ENCODE data around the gene LHB.
A peak's percentile ranks its signal among the peaks of the same experiment; 100 is the strongest.
"Not testable (repeated sequence)": the region's sequence is repeated elsewhere in the genome, so short reads cannot be mapped to it uniquely, and the experiment has no call there.

Gene LHB

DNA sequence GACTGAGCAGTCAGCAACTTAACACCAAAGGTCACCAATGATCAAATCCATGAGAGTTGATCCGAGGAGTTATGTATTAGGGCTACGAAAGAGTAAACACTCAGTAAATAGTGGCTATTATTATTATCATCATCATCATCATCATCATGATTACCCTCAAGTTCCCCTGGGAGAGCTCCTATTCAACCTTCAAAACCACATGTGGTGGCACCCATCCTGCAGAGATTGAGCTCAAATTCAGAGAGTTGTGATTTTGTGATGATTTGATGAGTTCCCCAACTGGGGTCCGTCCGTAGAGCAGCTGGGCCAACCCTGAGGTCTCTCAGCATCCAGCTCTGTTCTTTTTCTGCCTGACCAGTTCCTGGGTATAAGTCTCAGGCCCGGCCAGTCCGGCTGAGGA, 8.2 kb upstream of the LHB start:
- peaks cover 0 to 18% of the 10 kb centered on the region in 2 donors for H3K27me3 Mint-ChIP-seq
- H3K27ac Mint-ChIP-seq; H3K4me3 Mint-ChIP-seq; H3K36me3 Mint-ChIP-seq; H3K9me3 Mint-ChIP-seq; DNase-seq; ATAC-seq (replicated peaks): not testable (repeated sequence)
- peaks cover 11 to 13% of the 10 kb centered on the region in 2 donors for H3K4me1 Mint-ChIP-seq

DNA sequence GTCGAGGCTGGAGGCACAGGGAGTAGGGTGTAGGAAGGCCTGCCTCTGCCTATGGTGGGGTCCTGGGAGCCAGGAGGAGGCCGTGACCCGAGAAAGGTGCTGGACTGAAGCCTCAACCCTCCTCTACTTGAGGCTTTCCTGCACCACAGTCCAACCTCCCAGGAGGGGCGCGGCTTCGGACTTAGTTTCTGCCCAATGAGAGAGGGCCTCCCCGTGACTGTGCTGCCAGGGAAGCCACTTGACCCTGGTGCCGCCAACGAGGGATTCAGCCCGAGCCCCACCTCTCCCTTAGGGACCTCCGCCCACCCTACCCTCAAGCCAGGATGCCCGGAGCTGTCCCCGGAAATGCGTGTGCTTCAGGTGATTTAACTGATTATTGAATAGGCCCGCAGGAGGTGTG, 7.3 kb upstream of the LHB start, which contains the start of gene CGB3:
CGB3 (minus strand) TSS at position 101 of the 400 bp plus-strand sequence. CDS start 362 bp downstream, outside the sequence.
- not testable (repeated sequence) for H3K9me3 Mint-ChIP-seq; DNase-seq; H3K4me3 Mint-ChIP-seq; H3K27ac Mint-ChIP-seq; H3K36me3 Mint-ChIP-seq; ATAC-seq (replicated peaks)
- Mint-ChIP-seq H3K27me3 (peaks cover 2 to 19% of the 10 kb centered on the region in 2 donors), H3K4me1 (peaks cover 13 to 21% of the 10 kb centered on the region in 2 donors)

DNA sequence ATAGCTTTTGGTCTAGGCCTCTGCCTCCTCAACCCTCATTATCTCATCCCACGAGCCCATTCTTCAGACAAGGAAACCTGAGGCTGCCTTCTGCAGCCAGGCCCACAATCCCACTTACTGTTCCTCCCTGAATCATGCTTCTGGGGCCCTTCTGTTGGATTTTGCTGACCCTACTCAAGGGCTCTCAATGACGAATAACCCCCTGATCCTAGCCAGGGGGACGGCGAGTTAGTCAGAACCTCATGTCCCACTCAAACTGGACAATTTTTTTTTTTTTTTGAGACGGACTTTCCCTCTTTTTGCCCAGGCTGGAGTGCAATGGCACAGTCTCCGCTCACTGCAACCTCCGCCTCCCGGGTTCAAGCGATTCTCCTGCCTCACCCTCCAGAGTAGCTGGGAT, 5.2 kb upstream of the LHB start:
- Mint-ChIP-seq H3K36me3 (no peaks in the 10 kb centered on the region), H3K9me3 (no peaks in the 10 kb centered on the region), H3K27ac (no peak overlapping the region), H3K27me3 (peaks cover 5 to 23% of the 10 kb centered on the region in 2 donors), H3K4me3 (no peak overlapping the region), H3K4me1 (peaks cover 20 to 36% of the 10 kb centered on the region in 2 donors)
- DNase-seq (no peak), ATAC-seq (replicated peaks) (no peak)

- Mint-ChIP-seq H3K27ac (no peak overlapping the region), H3K9me3 (no peaks in the 10 kb centered on the region), H3K36me3 (peaks cover 4 to 6% of the 10 kb centered on the region in 2 donors), H3K27me3 (peaks cover 5 to 23% of the 10 kb centered on the region in 2 donors), H3K4me3 (no peak overlapping the region), H3K4me1 (peaks cover 20 to 41% of the 10 kb centered on the region in 2 donors)
- ATAC-seq (replicated peaks): no peak
- no peak for DNase-seq
These were observed 4.3 kb upstream of the LHB start for GRCh38 chr19:49020931-49021895.

GRCh38 chr19:49020342-49020741, 3.5 kb upstream of the LHB start:
- H3K27ac Mint-ChIP-seq: no peak overlapping the region

GRCh38 chr19:49019242-49019932, 2.5 kb upstream of the LHB start:
- Mint-ChIP-seq H3K4me3 (peak overlapping the region; percentile 81 to 86), H3K4me1 (peaks cover 20 to 41% of the 10 kb centered on the region in 2 donors), H3K27me3 (peaks cover 5 to 17% of the 10 kb centered on the region in 2 donors), H3K9me3 (no peaks in the 10 kb centered on the region), H3K27ac (peak overlapping the region; percentile 91), H3K36me3 (peaks cover 12 to 16% of the 10 kb centered on the region in 2 donors)
- DNase-seq (peak; percentile 48), ATAC-seq (replicated peaks) (peak; percentile 53 to 62)

More at GRCh38 chr19:49020342-49020741, 3.5 kb upstream of the LHB start:
- Mint-ChIP-seq H3K4me1 (peaks cover 20 to 41% of the 10 kb centered on the region in 2 donors), H3K9me3 (no peaks in the 10 kb centered on the region), H3K36me3 (peaks cover 12% of the 10 kb centered on the region in 2 donors), H3K27me3 (peaks cover 5 to 17% of the 10 kb centered on the region in 2 donors), H3K4me3 (no peak overlapping the region)
- DNase-seq (no peak), ATAC-seq (replicated peaks) (no peak)

- Mint-ChIP-seq H3K4me1 (peaks cover 20 to 41% of the 10 kb centered on the region in 2 donors), H3K27me3 (peaks cover 5 to 17% of the 10 kb centered on the region in 2 donors), H3K27ac (peak overlapping the region; percentile 91), H3K36me3 (peaks cover 18 to 22% of the 10 kb centered on the region in 2 donors), H3K4me3 (peak overlapping the region; percentile 81 to 86)
- not testable (repeated sequence) for DNase-seq, H3K9me3 Mint-ChIP-seq
- ATAC-seq (replicated peaks): peak in 1 of 2 donors; percentile 20
These were observed 1.7 kb upstream of the LHB start for GRCh38 chr19:49018388-49019241.

GRCh38 chr19:49017666-49018351, 918 bp upstream of the LHB start:
- peak overlapping the region; percentile 81 to 86 for H3K4me3 Mint-ChIP-seq
- peaks cover 22 to 23% of the 10 kb centered on the region in 2 donors for H3K36me3 Mint-ChIP-seq
- H3K27me3 Mint-ChIP-seq: peaks cover 5 to 17% of the 10 kb centered on the region in 2 donors
- H3K9me3 Mint-ChIP-seq: no peaks in the 10 kb centered on the region
- DNase-seq (peak; percentile 64), ATAC-seq (replicated peaks) (peak; percentile 79 to 81)
- peaks cover 20 to 41% of the 10 kb centered on the region in 2 donors for H3K4me1 Mint-ChIP-seq
- peak overlapping the region; percentile 57 for H3K27ac Mint-ChIP-seq

DNA sequence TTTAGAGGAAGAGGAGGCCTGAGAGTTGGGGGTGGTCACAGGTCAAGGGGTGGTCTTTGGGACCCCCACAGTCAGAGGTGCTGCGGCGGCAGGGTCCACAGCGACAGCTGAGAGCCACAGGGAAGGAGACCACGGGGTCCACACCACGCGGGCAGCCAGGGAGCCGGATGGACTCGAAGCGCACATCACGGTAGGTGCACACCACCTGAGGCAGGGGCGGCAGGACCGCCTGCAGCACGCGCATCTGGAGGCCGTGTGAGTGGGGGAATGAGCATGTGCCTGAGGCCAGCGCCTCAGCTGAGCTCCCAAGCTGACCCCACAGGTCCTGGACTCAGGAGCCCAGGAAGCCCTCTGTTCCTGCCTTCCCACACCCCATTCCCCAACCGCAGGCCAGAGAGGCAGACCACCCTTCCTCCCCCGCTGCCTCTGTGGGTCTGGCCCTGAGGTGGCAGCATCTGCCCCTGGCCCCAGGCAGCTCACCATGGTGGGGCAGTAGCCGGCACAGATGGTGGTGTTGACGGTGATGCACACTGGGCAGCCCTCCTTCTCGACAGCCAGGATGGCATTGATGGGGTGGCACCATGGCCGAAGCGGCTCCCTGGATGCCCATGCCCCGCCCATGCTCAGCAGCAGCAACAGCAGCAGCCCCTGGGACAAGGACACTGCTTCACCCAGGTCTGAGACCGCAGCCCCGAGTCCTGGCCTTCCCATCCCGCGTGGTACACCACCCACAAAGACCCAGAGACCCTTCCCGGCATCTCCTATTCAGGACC, 638 bp downstream of the LHB start:
- H3K27ac Mint-ChIP-seq: peak overlapping the region; percentile 32
- no peak for ATAC-seq (replicated peaks)
- peaks cover 17 to 40% of the 10 kb centered on the region in 2 donors for H3K4me1 Mint-ChIP-seq
- peaks cover 25 to 26% of the 10 kb centered on the region in 2 donors for H3K36me3 Mint-ChIP-seq
- peaks cover 5 to 17% of the 10 kb centered on the region in 2 donors for H3K27me3 Mint-ChIP-seq
- DNase-seq: no peak
- no peaks in the 10 kb centered on the region for H3K9me3 Mint-ChIP-seq
- no peak overlapping the region for H3K4me3 Mint-ChIP-seq

GRCh38 chr19:49014870-49015255, 2.0 kb downstream of the LHB start:
- Mint-ChIP-seq H3K36me3 (peaks cover 34 to 40% of the 10 kb centered on the region in 2 donors), H3K9me3 (no peaks in the 10 kb centered on the region), H3K4me3 (no peak overlapping the region), H3K4me1 (peaks cover 11 to 26% of the 10 kb centered on the region in 2 donors), H3K27ac (no peak overlapping the region), H3K27me3 (peaks cover 5 to 11% of the 10 kb centered on the region in 2 donors)
- DNase-seq: no peak
- no peak for ATAC-seq (replicated peaks)

DNA sequence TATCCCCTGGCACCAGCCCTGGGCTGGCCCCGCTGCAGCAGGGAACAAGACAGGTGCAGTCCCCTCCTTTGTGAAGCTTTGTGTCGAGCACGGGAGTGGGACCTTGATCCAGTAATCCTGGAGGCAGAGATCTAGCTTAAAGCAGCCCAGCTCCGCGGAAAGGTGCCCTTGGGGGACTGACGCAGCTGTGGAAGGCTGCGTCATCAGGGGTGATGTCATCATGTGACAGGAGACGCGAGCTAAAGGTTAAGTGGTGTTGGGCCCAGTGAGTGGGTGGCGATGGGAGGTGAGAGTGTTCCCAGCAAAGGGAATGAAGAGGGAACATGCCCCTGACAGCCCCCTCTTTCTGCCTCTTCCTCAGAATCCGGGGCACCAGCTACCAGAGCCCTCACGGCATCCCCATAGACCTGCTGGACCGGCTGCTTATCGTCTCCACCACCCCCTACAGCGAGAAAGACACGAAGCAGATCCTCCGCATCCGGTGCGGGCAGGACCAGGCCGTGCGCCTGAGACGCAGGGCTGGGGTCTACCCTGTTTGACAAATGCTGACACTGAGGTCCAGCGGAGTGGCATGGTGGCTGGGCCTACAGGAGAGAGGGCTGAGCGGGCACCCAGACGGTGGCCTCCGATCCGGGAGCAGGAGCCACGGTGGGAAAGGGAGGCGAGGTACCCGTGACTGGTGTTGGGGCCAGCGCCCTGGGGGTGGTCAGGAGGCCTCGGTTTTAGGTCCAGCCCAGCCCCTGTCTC, 2.6 kb downstream of the LHB start:
- H3K27ac Mint-ChIP-seq: peak overlapping the region; percentile 16

GRCh38 chr19:49011194-49011593, 5.7 kb downstream of the LHB start:
- Mint-ChIP-seq H3K36me3 (peaks cover 31 to 52% of the 10 kb centered on the region in 2 donors), H3K4me3 (no peak overlapping the region), H3K9me3 (no peaks in the 10 kb centered on the region), H3K27ac (no peak overlapping the region), H3K4me1 (peaks cover 0 to 2% of the 10 kb centered on the region in 2 donors), H3K27me3 (no peaks in the 10 kb centered on the region)
- DNase-seq (no peak), ATAC-seq (replicated peaks) (no peak)

More for the DNA sequence above, 2.6 kb downstream of the LHB start:
- H3K27me3 Mint-ChIP-seq: peaks cover 4 to 5% of the 10 kb centered on the region in 2 donors
- no peak for DNase-seq
- no peak overlapping the region for H3K4me3 Mint-ChIP-seq
- peaks cover 10 to 20% of the 10 kb centered on the region in 2 donors for H3K4me1 Mint-ChIP-seq
- ATAC-seq (replicated peaks): no peak
- H3K9me3 Mint-ChIP-seq: no peaks in the 10 kb centered on the region
- H3K36me3 Mint-ChIP-seq: peaks cover 34 to 45% of the 10 kb centered on the region in 2 donors

Data from stimulated activated naive B cell treated with anti-CD40 and anti-IgM and Interleukin-4, amounts not matched to agents 10 μg/mL and 1 μg/mL and 100 μg/mL, for 72 hours (primary cell).